Measurements from ENCODE around the gene LDHAL6A.

GRCh38 chr11:18523084-18523483, 67.4 kb downstream of the LDHAL6A start:
- TF ChIP-seq POLR2AphosphoS5 (IDR thresholded peaks at IDR 0.05; ENCODE audit: borderline replicate concordance, low read depth, low read length), result no peak
- TF ChIP-seq EZH2 (IDR thresholded peaks at IDR 0.05), result no peak
